GM13977 (cell line): ENCODE results near the gene SHKBP1.

Source experiments
- DNase-seq: peaks from one replicate; pipeline ENCODE4 v3.0.0; 2012; ENCODE audit warnings: low spot score
- CTCF ChIP-seq: IDR thresholded peaks from 2 replicates; pipeline ENCODE4 v1.5.1; 2012; ENCODE audit warnings: mild to moderate bottlenecking, control low read depth; ENCODE audit not compliant: insufficient read depth; ENCODE audit errors: extremely low read depth, missing control alignments
- in situ Hi-C: fragments of 300-500 bp; cut with MboI; formaldehyde crosslinking; loops from one replicate; pipeline ENCODE4 v1.12.0; 2022; ENCODE audit warnings: low sequenced_read_pairs, low pct_unique_long_range_greater_than_20kb, mixed read lengths, inconsistent platforms; ENCODE audit not compliant: unreplicated experiment

SHKBP1 gene

GRCh38 chr19:40547836-40548235 is 28.8 kb upstream of the SHKBP1 start:
- no peak for TF ChIP-seq CTCF
- in situ Hi-C loops, result no loop called here
- no peak for DNase-seq

GRCh38 chr19:40549007-40549708 is 27.5 kb upstream of the SHKBP1 start:
- in situ Hi-C loops, result no loop called here
- peak; percentile 78 for TF ChIP-seq CTCF
- DNase-seq, result peak; percentile 89

- no peak for DNase-seq
- in situ Hi-C loops, result no loop called here
- TF ChIP-seq CTCF, result no peak
Measured at GRCh38 chr19:40550951-40551350, 25.7 kb upstream of the SHKBP1 start.

- TF ChIP-seq CTCF, result no peak
- in situ Hi-C loops, result no loop called here
- no peak for DNase-seq
Measured at GRCh38 chr19:40552848-40553247, 23.8 kb upstream of the SHKBP1 start.

- no peak for DNase-seq
- no peak for TF ChIP-seq CTCF
- in situ Hi-C loops, result no loop called here
Measured at GRCh38 chr19:40553885-40554857, 22.5 kb upstream of the SHKBP1 start.

GRCh38 chr19:40555978-40556689 is 20.5 kb upstream of the SHKBP1 start:
- no peak for TF ChIP-seq CTCF
- in situ Hi-C loops, result no loop called here
- no peak for DNase-seq
